Ammon's horn (tissue), 1 donor: Measurements from ENCODE around the gene RMRP.

ENCODE experiments used
- DNase-seq: peaks from one replicate; pipeline ENCODE4 v3.0.0-alpha.2; 2016; ENCODE audit warnings: low spot score

Gene RMRP

DNA sequence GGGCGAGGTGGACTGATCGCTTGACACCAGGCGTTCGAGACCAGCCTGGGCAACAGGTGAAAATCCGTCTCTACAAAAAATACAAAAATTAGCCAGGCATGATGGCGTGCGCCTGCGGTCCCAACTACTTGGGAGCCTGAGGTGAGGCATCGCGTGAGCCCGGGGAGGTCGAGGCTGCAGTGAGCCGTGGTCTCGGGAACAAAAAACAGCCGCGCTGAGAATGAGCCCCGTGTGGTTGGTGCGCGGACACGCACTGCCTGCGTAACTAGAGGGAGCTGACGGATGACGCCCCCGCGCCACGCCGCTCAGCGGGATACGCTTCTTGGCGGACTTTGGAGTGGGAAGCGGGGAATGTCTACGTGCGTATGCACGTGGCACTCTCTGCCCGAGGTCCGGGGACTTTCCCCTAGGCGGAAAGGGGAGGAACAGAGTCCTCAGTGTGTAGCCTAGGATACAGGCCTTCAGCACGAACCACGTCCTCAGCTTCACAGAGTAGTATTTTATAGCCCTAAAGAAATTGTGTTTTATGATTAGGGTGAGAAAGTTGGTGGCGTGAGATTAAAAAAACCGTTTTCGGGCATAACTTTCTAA, at the start of gene RMRP:
RMRP (minus strand) TSS at position 474 of the 591 bp plus-strand sequence.
- DNase-seq, result peak; percentile 99

DNA sequence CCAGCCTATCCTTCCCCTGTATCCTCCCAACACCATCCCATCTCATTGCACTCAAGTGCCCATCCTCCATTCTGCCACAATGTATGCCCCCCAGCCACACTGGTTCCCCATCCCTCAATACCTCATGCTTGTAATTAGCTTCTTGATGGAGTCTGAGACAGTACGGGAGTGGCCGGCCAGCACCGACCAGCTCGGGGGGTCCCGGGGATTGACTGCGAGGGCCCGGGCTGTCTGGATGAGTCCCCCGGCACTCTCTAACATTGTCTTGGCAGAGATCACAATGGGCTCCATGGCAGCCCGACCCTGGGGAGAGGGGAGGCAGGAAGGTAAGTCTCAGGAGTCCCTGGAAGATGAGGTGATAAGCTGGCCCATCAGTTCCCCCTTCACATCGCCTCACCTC, 49.1 kb upstream of the RMRP start:
- no peak for DNase-seq

DNA sequence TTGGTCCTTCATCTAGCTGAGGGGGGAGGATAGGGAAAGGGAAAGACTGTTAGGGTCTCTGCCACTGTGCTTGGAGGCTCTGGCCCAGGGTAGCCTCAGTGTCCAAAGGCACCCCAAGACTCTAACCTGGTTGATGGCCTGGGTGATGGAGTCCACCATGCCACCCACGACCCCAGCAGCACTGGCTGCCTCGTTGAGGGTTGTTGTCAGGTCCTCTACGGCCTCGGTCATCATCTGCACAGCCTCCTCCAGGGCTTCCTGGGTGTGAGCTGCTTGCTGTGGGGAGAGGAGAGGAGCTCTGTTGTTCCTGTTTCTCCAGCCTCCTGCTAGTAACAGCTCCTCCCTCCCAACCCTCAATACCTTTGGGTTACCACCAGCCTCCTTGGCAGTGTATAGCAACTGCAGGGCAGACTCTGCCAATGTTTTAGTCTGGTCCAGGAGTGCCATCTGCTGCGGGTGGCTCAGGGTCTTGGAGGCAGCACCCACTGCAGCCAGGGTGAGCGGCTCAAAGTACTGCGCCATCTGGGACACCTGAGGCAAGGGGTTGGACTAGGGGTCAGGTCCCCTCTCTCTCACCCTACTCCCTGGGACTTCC, 48.1 kb upstream of the RMRP start:
- no peak for DNase-seq

DNA sequence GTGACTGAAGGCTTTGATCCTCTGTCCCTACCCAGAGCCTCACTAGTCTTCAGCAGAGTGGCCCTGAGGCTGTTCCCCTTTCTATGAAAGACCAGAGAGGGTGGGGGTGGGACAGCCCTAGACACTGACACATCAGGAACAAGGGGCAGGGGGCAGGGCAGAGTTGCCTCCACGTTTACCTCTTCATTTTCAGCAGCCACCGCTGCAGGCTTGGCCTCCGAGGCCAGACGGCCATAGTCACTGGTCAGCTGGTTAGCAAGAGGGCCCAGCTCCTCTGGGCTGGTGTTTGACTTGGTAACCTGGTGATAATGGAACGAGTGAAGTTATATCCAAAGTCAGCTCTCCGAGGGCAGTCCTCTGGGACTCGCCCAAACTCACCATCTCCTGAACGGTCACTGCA, 47.6 kb upstream of the RMRP start:
- no peak for DNase-seq

DNA sequence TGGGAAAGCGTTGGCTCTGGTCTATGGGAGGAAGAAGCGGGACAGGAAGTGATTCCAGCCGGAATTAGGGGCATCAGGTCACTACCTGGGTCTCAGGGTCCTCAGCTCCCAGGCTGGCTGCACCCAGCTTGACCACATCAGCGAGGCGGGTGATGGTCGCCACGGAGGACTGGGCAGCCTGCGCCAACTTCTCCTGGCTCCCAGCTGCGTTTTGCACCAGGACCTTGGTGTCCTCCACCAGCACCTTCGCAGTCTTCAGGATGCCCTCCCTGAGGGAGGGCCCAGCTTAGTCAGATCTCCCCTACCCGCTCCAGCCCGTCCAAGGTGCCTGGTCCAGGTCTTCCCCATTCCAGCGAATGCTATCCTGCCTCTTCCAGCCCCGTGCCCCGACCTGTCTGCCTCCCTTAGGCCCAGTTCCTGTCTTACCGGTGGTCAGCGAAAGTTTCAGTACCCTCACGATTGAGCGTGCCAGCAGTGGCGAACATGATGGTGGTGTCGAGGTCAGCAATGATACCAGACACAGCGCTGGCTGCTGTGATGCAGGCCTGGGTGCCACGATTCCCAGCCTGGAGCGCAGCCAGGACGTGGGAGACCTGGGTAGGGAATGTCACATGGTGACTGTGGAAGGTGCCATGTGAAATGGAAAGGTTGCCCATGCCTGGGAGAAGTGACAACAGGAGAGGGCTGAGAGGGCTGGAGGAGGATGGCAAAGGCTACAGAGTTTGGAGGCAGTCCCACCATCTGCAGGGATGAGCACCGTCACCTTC, 46.3 kb upstream of the RMRP start:
- no peak for DNase-seq

DNA sequence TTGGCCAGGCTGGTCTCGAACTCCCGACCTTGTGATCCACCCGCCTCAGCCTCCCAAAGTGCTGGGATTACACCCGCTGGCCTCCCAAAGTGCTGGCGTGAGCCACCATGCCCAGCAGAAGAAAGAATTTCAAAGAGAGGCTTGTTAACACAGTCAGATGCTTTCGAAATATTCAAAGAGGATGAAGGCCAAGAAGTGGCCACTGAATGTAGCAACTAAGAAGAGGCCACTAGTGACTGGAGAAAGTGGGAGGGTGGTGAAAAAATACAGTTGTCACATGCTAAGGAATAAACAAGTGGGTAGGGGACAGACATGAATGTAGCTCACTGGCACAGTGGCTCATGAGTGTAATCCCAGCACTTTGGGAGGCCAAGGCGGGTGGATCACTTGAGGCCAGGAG, 44.9 kb upstream of the RMRP start:
- no peak for DNase-seq

DNA sequence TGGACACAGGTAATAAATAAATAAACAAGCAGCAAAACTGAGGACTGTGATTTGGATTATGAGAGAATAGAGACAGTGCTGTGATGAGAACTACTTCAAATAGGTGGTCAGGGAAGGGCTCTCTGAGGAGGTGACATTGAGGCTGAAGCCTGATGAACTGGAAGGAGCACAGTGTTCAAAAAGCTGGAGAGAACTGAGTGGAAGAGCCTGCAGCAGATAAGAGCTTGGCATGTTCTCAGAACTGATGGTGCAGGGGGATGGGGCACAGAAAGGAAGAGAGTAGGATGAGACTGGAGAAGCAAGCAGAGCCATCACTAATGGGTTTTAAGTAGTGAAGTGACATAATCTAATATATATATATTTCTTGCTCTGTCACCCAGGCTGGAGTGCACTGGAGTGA, 43.1 kb upstream of the RMRP start:
- no peak for DNase-seq

DNA sequence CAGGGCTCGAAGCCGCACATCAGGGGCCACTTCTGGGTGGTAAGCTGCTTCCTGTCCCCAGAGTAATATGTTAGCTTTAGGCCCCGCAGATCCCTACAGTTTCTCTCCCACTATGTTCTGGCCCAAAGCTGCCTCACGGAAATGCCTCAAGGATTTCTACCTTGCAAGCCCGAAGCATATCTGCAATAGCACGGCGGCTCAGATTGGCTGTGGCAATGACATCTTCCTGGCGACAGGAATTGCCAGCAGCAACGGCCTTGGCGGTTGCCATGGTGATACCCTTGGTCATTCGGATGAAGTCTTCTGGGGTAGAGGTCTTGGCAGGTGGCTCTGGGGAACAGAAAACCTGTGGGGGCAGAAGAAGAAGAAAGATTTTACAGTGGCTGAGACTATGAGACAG, 42.2 kb upstream of the RMRP start:
- no peak for DNase-seq

DNA sequence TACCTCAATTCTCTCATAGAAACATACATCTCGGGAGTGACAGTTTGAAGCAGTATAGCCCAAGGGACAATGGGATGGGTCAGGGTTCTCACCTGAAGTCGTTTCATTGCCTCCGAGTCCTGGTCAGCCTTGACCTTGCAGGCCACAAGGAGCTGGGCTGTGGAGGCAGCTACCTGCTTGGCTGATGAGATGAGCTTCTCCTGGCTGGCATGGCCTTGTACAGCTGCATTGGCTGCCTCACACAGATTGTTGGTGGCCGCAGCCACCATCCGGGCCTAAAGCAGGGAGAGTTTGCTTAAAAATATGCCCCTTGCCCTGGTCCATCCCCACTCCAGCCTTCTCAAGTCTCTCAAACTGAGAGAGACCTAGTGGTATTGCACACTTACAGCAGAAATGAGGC, 40.4 kb upstream of the RMRP start:
- DNase-seq, result no peak

DNA sequence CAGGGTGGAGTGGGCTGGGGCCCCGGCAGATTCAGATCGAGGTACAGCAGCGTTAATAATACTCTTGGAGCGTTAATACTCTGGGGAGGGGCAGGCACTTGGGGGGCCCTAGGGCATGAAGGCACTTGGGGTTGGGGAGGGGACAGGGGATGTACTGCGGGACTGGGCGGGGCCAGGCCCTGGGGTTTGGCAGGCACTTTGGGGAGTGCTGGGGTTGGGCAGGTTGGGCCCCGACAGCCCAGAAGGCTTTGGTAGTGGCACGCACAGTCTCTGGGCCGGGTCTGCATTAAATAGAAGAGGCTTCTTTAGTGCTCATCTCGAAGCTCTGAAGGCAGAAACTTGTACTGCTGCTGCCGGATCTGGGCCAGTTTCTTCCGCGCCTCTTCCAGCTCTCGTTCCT, 39.7 kb upstream of the RMRP start:
- DNase-seq, result no peak

DNA sequence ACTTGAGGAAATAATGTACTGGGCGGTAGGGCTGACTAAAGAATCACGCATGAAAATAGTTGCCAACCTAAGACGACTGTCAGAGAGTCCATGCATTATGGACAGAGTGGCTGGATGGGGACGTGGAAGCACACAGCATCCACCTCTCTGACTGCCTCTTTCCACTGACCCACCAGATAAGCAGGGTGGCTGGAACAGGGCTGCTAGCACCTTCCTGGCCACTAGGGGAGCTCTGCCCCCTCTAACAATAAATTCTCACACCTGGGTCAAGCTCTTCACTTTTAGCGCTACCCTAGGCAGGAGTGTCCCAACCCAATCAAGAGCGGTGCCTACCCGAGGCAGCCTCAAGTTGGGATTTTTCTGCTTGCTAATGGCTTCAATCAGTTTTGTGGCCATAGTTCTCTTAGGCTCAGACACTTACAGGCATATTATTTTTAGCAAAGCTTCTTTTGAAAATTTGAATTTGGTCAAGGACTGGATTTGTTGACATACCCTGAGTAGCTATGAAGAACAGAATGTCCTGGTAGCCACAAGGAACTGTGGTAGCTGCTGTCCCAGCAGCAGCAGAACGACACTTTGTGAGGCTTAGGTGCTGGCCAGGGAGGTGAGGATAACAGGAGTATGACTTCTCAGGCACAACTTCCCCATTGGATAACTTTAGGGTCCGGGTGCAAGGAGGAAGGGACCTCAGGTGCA, 38.8 kb upstream of the RMRP start:
- peak; percentile 59 for DNase-seq

DNA sequence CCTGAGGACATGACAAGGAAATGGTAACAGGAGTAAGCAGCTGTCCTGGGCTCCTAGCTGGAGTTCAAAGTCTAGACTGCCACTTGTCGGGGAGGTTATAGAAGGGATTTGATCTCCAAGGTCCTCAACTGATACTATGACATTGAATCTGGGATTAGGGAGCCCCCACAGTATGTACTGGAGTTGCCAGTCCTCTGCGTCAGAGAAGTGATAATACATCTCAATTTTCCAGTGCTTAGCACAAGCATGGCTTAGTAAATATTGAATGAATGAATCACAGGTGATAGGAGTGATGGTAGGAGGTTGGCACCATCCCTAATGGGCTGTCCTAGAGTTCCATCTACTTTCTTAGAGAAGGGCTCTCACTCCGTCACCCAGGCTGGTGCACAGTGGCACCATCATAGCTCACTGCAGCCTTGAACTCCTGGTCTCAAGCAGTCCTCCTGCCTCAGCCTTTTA, 38.2 kb upstream of the RMRP start:
- DNase-seq, result no peak

DNA sequence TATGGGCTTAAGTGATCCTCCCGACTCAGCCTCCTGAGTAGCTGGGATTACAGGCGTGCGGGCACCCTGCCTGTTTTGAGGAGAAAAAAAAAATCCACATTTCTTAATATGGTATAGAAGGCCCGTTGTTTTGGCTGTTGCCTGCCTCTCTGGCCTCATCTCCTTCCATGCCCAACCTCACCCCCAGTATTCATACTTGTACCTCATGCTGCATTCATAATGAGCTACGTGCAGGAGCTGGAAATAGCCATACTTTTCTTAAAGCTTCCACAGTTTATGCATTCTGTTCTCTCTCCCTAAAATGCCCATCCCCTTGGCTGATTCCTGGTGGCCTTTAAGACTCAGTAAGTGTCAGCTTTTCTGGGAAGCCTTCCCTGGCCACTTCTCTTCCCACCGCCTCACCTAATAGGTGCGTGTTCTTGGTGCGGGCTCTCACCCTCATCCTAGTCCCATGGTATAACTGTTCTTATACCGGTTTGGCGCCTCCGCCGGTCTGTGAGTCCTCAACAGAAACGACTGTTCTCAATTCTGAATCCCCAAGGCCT, 34.0 kb upstream of the RMRP start:
- no peak for DNase-seq

DNA sequence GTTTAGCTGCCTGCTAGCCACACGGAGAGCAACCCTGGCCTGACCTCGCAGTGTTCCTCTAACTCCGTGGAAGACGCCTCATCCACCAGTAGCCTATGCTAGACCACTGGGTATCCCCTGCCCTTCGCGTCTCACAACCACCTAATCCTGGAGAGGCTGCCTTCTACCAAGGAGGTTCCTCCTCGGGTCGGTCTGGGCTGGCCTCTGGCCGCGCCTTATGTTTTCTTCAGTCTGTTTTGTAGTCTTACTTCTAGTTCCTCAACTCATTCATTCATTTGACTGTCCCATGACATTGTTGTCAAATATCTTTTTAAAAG, 33.5 kb upstream of the RMRP start:
- DNase-seq, result no peak

DNA sequence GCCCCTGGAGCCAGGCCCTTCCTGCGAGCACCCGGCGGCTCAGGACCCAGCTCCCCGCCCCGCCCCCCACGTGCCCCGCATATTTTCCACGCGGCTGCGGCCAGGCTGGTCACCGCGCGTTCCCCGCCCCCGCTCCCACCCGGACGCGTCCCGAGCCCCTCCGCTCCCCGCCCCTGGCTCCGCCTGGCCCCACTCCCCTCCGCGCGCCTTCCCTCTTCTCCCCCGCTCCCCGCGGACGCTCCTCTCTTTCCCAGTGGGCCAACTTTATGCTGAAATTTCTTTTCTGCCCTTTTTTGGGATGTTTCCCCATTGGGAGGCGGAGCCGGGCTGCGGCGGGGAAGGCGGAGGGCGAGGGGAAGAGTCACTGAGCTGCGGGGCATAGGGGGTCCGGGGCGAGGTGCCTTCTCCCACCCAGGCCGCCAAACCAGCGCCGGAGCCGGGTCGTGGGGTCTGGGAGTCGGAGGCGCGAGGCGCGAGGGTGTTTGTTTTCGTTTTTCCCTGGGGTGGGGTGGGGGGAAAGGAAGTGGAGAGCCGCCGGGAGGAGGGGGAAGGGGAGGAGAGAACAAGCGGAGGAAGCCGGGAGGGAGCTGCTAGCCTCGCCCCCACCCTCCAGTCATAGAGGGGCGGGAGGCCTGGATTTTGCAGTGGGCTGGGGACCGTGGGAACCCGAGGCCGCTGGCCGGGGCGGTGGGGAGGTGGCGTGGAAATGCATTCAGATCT, 33.0 kb upstream of the RMRP start:
- DNase-seq, result peak; percentile 65

DNA sequence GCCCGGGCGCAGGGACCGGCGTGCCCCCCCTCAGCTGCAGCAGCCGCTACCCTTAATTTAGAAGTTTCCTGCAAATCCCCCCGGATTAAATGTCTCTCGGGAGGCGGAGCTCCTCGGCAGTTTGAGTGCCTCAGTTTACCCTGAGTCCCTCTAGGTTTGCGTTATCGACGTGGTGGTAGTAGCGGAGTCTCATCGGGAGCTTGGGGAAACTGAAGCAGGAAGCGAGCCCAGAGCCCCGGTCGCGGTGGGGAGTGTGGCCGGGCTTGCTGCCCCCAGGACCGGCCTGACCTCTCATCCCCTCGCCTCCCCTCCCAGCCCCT, 32.4 kb upstream of the RMRP start:
- no peak for DNase-seq

DNA sequence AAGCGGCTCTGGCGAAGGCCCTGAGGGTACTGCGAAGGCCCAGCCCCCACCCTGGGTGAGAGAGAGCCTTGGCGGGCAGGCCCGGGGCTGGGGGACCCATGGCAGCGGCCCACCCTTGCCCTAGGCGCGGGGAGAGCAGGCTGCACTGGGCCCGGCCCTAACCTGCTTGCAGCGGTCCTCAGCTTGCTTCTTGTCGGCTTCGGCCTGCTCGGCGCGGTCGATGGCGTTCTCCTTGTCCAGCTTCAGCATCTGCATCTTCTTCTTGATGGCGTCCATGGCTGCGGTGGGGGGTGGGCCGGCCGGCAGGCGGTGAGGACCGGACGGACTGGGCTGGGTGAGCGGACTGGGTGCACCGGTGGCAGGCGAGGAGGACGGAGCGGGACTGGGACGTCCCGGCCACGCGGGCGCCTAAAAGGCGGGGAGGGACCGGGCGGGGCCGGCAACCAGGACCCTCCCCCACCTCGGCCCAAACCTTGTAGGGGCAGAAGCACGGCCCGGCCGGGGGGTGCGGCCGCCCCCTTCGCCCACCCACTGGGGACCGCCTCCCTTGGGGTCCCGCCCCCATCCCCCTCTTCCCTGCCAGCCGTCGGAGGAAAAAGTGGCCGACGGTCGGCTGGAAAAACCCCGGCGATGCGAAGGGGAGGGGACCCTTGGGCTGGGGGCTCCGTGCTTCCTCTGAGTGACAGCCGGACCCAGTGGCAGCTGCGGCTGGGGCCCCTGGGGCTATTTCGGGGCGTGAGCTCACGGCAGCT, 31.9 kb upstream of the RMRP start, which contains the start of gene TPM2:
TPM2 (minus strand) TSS at position 384 of the 752 bp plus-strand sequence; CDS start at position 276, 108 bp downstream.
- no peak for DNase-seq

DNA sequence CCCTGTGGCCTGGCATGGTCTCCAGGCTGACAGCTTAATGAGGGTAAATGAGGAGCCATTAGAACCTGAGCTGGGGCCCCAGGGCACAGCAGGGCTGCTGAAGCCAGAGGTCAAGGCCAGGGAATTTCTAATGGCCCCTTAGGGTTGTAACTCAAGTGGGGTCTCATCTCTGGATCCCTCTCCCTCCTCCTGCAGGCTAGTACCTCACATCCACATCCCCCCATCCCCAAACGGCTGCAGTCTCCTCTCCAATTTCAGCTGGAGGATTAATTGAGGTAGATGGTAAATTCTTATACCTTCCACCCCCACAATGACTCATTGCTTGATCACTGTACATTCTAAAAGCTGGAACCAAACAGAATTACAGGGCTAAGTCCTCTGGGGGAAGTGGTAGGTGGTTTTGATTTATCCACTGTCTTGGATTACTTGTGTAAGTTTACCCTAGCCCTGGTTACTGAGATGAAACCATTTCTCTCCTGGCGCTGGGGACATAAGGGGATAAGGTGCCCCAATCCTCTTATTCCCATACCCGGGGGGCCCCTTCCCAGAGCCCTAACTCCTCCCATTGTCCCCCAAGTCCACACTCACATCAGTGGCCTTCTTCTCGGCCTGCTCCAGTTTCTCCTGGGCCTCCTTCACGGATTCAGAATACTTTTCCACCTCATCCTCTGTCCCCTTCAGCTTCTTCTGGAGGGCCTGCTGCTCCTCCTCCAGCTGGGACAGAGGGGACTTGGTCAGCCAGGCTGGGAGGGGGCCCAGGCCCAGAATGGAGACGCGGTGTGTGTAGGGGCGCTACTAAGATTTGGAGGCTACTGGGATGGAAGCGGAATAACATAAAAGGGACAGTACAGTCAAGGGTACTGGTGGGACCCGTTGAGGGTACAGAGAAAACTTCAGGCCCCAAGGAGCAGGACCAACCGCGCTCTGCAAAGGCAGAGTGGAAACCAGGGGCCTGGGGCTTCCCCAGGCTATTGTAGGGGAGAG, 31.0 kb upstream of the RMRP start:
- no peak for DNase-seq

DNA sequence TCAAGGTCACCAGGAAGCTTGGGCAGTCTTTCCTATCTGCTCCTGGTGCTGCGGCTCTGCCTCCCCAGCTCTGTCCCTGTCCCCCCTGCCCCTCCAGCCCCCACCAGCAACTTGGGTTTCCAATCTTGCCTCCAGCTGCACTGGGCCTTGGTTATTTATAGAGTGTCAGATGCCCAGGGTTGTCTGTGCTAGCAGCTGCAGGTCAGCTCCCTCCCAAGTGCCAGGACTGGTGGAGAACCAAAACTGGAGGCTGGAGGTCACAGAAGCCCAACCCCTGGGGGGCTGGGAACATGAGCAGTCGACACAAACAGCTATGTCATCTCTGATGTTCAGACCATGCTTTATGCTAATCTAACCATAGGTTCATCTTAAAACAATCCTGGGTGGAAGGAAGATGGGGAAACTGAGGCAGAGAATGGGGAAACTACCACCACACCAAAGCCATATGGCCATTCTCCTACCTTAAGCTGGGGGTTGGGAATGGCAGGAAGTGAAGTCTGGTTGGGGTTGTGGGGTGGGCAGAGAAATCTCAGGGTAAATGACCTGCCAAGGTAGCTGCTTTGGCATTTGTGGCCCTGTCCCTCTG, 30.2 kb upstream of the RMRP start:
- DNase-seq, result no peak

DNA sequence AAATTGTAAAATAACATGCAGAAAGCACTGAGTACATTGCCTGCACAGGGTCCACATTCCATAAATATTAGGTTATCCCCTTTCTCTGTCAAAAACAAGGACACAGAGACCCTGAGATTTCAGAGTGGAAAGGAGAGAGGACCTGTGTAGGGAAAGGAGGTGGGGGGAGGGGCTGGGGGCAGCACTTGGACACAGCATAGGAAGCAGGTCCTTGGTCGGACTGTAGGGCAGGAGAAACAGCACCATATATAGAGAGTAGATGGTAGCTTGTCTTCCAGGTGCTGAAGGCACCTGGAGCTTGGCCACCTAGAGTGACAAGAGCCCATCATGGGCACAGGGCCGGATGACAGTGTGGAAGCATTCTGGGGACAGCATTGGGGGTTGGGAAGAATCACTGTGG, 29.5 kb upstream of the RMRP start:
- DNase-seq, result no peak
